OCI-LY1 (cell line): ENCODE results near the gene SIGLEC1.

Source experiments
- CTCF ChIP-seq: fragments of 200-600 bp; sonication (generic), shearing (Covaris generic); IDR thresholded peaks from 2 replicates; pipeline ENCODE4 v1.5.1; 2017; ENCODE audit warnings: mild to moderate bottlenecking, antibody characterized with exemption, low read length, moderate library complexity, mixed read lengths
- EZH2 ChIP-seq: fragments of 200-600 bp; sonication (generic), shearing (Covaris generic); IDR thresholded peaks from 2 replicates; pipeline ENCODE4 v1.8.0; 2017; ENCODE audit warnings: borderline replicate concordance, mixed run types, mild to moderate bottlenecking, antibody characterized with exemption, low read length, moderate library complexity, mixed read lengths

GRCh38 chr20:3744806-3745685, 32.6 kb upstream of the SIGLEC1 start:
- TF ChIP-seq CTCF, result no peak
- no peak for TF ChIP-seq EZH2
